ENCODE measurements around the gene ZDHHC14. TPM values are rescaled to one million over a fixed set of nuclear protein-coding genes. Genes with fewer than 3 reads are reported as not detected.

ZDHHC14 gene
- total RNA-seq, 1 experiment from 2014 or later = 1.7 TPM

GRCh38 chr6:157525918-157526425, 145.0 kb downstream of the ZDHHC14 start:
- no peaks in the 10 kb centered on the region for H3K36me3 Mint-ChIP-seq (ENCODE audit: insufficient read depth in 1 of 3, low read depth in 3 of 3)
- Histone ChIP-seq H3K27ac (ENCODE audit: insufficient read length, low read depth, low read length) (no peak overlapping the region), H2BK5ac (ENCODE audit: insufficient read length, low read length) (no peak overlapping the region), H4K20me1 (ENCODE audit: control insufficient read depth, insufficient read depth, insufficient read length) (no peaks in the 10 kb centered on the region), H4K5ac (ENCODE audit: insufficient read length, low read depth, low read length) (no peak overlapping the region), H3K9ac (ENCODE audit: extremely low read depth, insufficient read length, low read length) (no peak overlapping the region), H2BK12ac (ENCODE audit: insufficient read length, low read depth, low read length) (no peak overlapping the region), H3K4me2 (ENCODE audit: insufficient read depth, insufficient read length, low read length) (no peak overlapping the region), H2AFZ (ENCODE audit: low read length) (no peak overlapping the region), H3K23me2 (ENCODE audit: insufficient read length, low read depth, low read length, poor library complexity, severe bottlenecking) (no peaks in the 10 kb centered on the region), H3K4me1 (ENCODE audit: insufficient read depth, low read length) (no peaks in the 10 kb centered on the region; the same call in 1 of the 2 replicates), H3K27me3 (ENCODE audit: insufficient read depth, low read length) (no peaks in the 10 kb centered on the region), H2BK120ac (ENCODE audit: low read depth, low read length, poor library complexity, severe bottlenecking) (no peak overlapping the region), H3K9me3 (ENCODE audit: control insufficient read depth, low read depth, low read length) (no peaks in the 10 kb centered on the region), H4K91ac (ENCODE audit: insufficient read length, low read depth, low read length) (no peak overlapping the region), H3K23ac (ENCODE audit: insufficient read length, low read depth, low read length) (no peak overlapping the region), H2BK20ac (ENCODE audit: low read depth, low read length, poor library complexity, severe bottlenecking) (no peak overlapping the region), H3K56ac (ENCODE audit: insufficient read length, low read depth, low read length) (no peak overlapping the region), H3K79me1 (ENCODE audit: insufficient read depth, low read depth, low read length, poor library complexity, severe bottlenecking) (no peaks in the 10 kb centered on the region), H3K4ac (ENCODE audit: low read depth, low read length) (no peak overlapping the region), H3T11ph (ENCODE audit: low read length) (no peak overlapping the region), H4K8ac (replicated peaks; ENCODE audit: insufficient read length, low read depth, low read length) (no peak overlapping the region), H3K18ac (ENCODE audit: insufficient read length, low read depth, low read length) (no peak overlapping the region), H2BK15ac (ENCODE audit: low read depth, low read length) (no peak overlapping the region), H3K14ac (ENCODE audit: insufficient read depth, low read length) (no peak overlapping the region), H2AK5ac (ENCODE audit: insufficient read length, low read length) (no peak overlapping the region), H3K79me2 (ENCODE audit: insufficient read depth, low read length) (no peaks in the 10 kb centered on the region)
- no peak overlapping the region for H3K4me3 Mint-ChIP-seq
- WGBS (ENCODE audit: extremely low coverage, insufficient read length, low lambda C conversion rate) = no CpG with 5 or more reads among the region's 5 CpGs
- no peak overlapping the region for H3K27ac Mint-ChIP-seq
- TF ChIP-seq CTCF (conservative IDR thresholded peaks at IDR 0.05) = no peak
- no peak for DNase-seq
- H3K9me3 Mint-ChIP-seq = peaks cover 0 to 4% of the 10 kb centered on the region in 2 experiments; a peak in 2 of 5 replicates
- H3K4me1 Mint-ChIP-seq = peaks cover 8 to 11% of the 10 kb centered on the region in 2 experiments
- no peaks in the 10 kb centered on the region; the same call in 1 of the 2 replicates for H3K27me3 Mint-ChIP-seq (ENCODE audit: low read depth)

Data from H9 (cell line).